Neural progenitor cell (in vitro differentiated cells): ENCODE results near the gene COMMD10. TPM values are rescaled to one million over a fixed set of nuclear protein-coding genes. Genes with fewer than 3 reads are reported as not detected.

ENCODE experiments used
- DNase-seq: peaks from one replicate; pipeline ENCODE4 v3.0.0-alpha.2; 2016; ENCODE audit warnings: low spot score
- H2AFZ ChIP-seq: fragments of 200-600 bp; sonication (generic); replicated peaks from 2 replicates; pipeline ENCODE4 v1.6.1; 2016; ENCODE audit warnings: antibody characterized with exemption
- H3F3A ChIP-seq: fragments of 200-600 bp; sonication (generic); 2 replicates; pipeline ENCODE4 v1.6.1; 2016; ENCODE audit warnings: antibody characterized with exemption, low read depth
- H3K27ac ChIP-seq: fragments of 200-600 bp; sonication (generic); 2 replicates; pipeline ENCODE4 v1.5.1; 2016; ENCODE audit warnings: mild to moderate bottlenecking
- H3K27me3 ChIP-seq: fragments of 200-600 bp; sonication (generic); 2 replicates; pipeline ENCODE4 v1.6.1; 2016; ENCODE audit warnings: mild to moderate bottlenecking, moderate library complexity
- H3K36me3 ChIP-seq: fragments of 200-600 bp; sonication (generic); 2 replicates; pipeline ENCODE4 v1.5.1; 2016
- H3K4me1 ChIP-seq: fragments of 200-600 bp; sonication (generic); 2 replicates; pipeline ENCODE4 v1.6.1; 2016; ENCODE audit warnings: mixed run types
- H3K4me2 ChIP-seq: fragments of 200-600 bp; sonication (generic); 2 replicates; pipeline ENCODE4 v1.6.1; 2016
- H3K4me3 ChIP-seq: fragments of 200-600 bp; sonication (generic); 2 replicates; pipeline ENCODE4 v1.5.1; 2016
- H3K79me2 ChIP-seq: fragments of 200-600 bp; sonication (generic); 2 replicates; pipeline ENCODE4 v1.6.1; 2016; ENCODE audit warnings: low read depth
- H3K9ac ChIP-seq: fragments of 200-600 bp; sonication (generic); 2 replicates; pipeline ENCODE4 v1.6.1; 2016
- H3K9me3 ChIP-seq: fragments of 200-600 bp; sonication (generic); 2 replicates; pipeline ENCODE4 v1.5.1; 2016; ENCODE audit warnings: low read depth
- H4K20me1 ChIP-seq: fragments of 200-600 bp; sonication (generic); 2 replicates; pipeline ENCODE4 v1.6.1; 2016; ENCODE audit warnings: low read depth
- H3K27ac Mint-ChIP-seq: 3 replicates; pipeline ENCODE4 v1.8.0; 2021; ENCODE audit warnings: mixed read lengths
- H3K27me3 Mint-ChIP-seq: 2 replicates; pipeline ENCODE4 v1.8.0; 2022; ENCODE audit warnings: low read depth, mild to moderate bottlenecking, inconsistent platforms, moderate library complexity, mixed read lengths; ENCODE audit not compliant: insufficient read depth
- H3K36me3 Mint-ChIP-seq: 3 replicates; pipeline ENCODE4 v1.8.0; 2021; ENCODE audit warnings: mixed read lengths
- H3K4me1 Mint-ChIP-seq: 3 replicates; pipeline ENCODE4 v1.8.0; 2021; ENCODE audit warnings: mixed read lengths
- H3K4me3 Mint-ChIP-seq: 3 replicates; pipeline ENCODE4 v1.8.0; 2021; ENCODE audit warnings: mild to moderate bottlenecking, moderate library complexity, mixed read lengths
- H3K9me3 Mint-ChIP-seq: 3 replicates; pipeline ENCODE4 v1.8.0; 2020; ENCODE audit warnings: mixed read lengths
- EZH2 ChIP-seq: fragments of 200-600 bp; sonication (generic); IDR thresholded peaks from 2 replicates; pipeline ENCODE4 v1.6.1; 2017; ENCODE audit warnings: antibody characterized with exemption, mild to moderate bottlenecking, moderate library complexity
- EZH2phosphoT487 ChIP-seq: fragments of 200-600 bp; sonication (generic); IDR thresholded peaks from 2 replicates; pipeline ENCODE4 v1.6.1; 2017; ENCODE audit warnings: antibody characterized with exemption
- total RNA-seq: library from RNA; depleted of rRNA; stranded (reverse); fragments of >200 nt; gene quantifications from 2 replicates; pipeline ENCODE4 v1.2.3, GENCODE V29; 2015; ENCODE audit warnings: low replicate concordance
- TF ChIP-seq, protein P1 (sequence below): fragments of 200-600 bp; sonication (generic); IDR thresholded peaks from 2 replicates; pipeline ENCODE4 v1.5.1; 2017; ENCODE audit warnings: antibody characterized with exemption, mild to moderate bottlenecking

Gene COMMD10
- total RNA-seq, 1 donor from 2014 or later, result 77.0 TPM

DNA sequence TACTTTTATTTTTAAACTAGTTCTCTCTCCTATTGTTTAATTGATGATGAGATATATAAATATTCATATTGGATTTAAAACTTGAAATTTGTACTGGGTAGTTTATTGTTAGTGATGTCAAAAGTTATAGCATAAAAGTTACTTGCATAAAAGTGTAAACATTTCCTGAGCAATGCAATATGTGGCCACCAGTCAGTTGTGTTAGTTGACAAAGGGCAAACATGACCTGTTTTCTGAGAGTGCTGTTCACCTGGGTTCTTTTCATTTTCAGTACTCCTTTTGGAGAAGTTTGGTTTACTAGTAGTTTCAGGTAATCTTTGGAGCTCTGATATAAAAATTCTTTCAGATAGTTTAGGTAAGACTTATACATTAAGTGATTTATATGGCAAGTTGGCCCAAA is 69.4 kb downstream of the COMMD10 start:
- Histone ChIP-seq H4K20me1 (no peaks in the 10 kb centered on the region), H3K27ac (no peak overlapping the region), H3K4me3 (no peak overlapping the region), H3K4me2 (no peak overlapping the region), H3K4me1 (no peaks in the 10 kb centered on the region), H3K36me3 (no peaks in the 10 kb centered on the region), H3K9me3 (no peaks in the 10 kb centered on the region), H3K9ac (no peak overlapping the region), H3K79me2 (no peaks in the 10 kb centered on the region), H2AFZ (no peak overlapping the region), H3K27me3 (no peaks in the 10 kb centered on the region), H3F3A (no peaks in the 10 kb centered on the region)
- H3K4me3 Mint-ChIP-seq, result no peak overlapping the region
- H3K36me3 Mint-ChIP-seq, result peaks cover 2% of the 10 kb centered on the region
- no peak for DNase-seq
- no peaks in the 10 kb centered on the region for H3K27me3 Mint-ChIP-seq
- H3K4me1 Mint-ChIP-seq, result no peaks in the 10 kb centered on the region
- H3K9me3 Mint-ChIP-seq, result peaks cover 2% of the 10 kb centered on the region
- TF ChIP-seq, protein P1, sequence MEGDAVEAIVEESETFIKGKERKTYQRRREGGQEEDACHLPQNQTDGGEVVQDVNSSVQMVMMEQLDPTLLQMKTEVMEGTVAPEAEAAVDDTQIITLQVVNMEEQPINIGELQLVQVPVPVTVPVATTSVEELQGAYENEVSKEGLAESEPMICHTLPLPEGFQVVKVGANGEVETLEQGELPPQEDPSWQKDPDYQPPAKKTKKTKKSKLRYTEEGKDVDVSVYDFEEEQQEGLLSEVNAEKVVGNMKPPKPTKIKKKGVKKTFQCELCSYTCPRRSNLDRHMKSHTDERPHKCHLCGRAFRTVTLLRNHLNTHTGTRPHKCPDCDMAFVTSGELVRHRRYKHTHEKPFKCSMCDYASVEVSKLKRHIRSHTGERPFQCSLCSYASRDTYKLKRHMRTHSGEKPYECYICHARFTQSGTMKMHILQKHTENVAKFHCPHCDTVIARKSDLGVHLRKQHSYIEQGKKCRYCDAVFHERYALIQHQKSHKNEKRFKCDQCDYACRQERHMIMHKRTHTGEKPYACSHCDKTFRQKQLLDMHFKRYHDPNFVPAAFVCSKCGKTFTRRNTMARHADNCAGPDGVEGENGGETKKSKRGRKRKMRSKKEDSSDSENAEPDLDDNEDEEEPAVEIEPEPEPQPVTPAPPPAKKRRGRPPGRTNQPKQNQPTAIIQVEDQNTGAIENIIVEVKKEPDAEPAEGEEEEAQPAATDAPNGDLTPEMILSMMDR, result no peak
- no peak for TF ChIP-seq EZH2phosphoT487
- no peak for TF ChIP-seq EZH2
- H3K27ac Mint-ChIP-seq, result no peak overlapping the region

DNA sequence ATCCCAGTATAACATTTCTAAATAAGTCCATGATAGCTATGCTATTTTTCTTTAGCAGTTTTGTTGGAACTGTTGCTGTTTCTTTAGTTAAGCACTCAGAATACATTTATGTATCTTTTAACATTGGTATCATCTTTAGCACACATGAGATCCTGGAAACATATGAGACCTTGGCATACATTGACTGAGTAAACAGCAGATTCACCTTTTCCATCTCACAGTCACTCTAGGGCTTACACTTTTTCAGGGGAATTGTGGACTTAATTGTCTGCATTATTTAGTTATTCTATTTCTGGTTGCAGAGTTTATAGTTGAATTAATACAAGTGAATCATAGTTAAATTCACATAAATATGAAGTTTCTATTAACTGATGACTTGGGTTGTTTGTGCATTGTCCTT is 70.1 kb downstream of the COMMD10 start:
- Histone ChIP-seq H3K9ac (no peak overlapping the region), H3F3A (no peaks in the 10 kb centered on the region), H2AFZ (no peak overlapping the region), H3K9me3 (no peaks in the 10 kb centered on the region), H3K27ac (no peak overlapping the region), H3K4me2 (no peak overlapping the region), H3K27me3 (no peaks in the 10 kb centered on the region), H3K4me3 (no peak overlapping the region), H3K79me2 (no peaks in the 10 kb centered on the region), H4K20me1 (no peaks in the 10 kb centered on the region), H3K36me3 (no peaks in the 10 kb centered on the region), H3K4me1 (no peaks in the 10 kb centered on the region)
- Mint-ChIP-seq H3K27me3 (no peaks in the 10 kb centered on the region), H3K27ac (no peak overlapping the region), H3K4me3 (no peak overlapping the region), H3K4me1 (no peaks in the 10 kb centered on the region), H3K9me3 (peaks cover 2% of the 10 kb centered on the region), H3K36me3 (peaks cover 2% of the 10 kb centered on the region)
- no peak for DNase-seq
- TF ChIP-seq, protein P1, result no peak
- TF ChIP-seq EZH2, result no peak
- TF ChIP-seq EZH2phosphoT487, result no peak

DNA sequence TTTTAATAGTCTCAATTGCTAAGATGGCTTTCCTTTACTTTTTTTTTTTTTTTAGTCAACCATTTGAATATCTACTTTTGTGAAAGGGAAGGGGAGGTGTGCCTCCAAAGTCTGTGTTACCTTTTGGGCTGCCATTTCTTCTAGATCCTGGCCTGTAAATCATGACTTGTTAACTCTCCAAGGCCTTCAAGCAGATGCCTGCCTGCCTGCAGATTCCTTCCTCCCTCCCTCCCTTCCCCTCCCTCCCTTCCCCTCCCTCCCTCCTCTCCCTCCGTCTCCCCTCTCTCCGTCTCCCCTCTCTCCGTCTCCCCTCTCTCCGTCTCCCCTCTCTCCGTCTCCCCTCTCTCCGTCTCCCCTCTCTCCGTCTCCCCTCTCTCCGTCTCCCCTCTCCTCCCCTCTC is 73.1 kb downstream of the COMMD10 start:
- Mint-ChIP-seq H3K36me3 (no peaks in the 10 kb centered on the region), H3K27me3 (no peaks in the 10 kb centered on the region), H3K27ac (no peak overlapping the region), H3K4me3 (no peak overlapping the region), H3K4me1 (no peaks in the 10 kb centered on the region), H3K9me3 (no peaks in the 10 kb centered on the region)
- no peak for DNase-seq
- Histone ChIP-seq H3K27ac (no peak overlapping the region), H2AFZ (no peak overlapping the region), H3K79me2 (no peaks in the 10 kb centered on the region), H3K4me3 (no peak overlapping the region), H4K20me1 (no peaks in the 10 kb centered on the region), H3K4me1 (no peaks in the 10 kb centered on the region), H3K4me2 (no peak overlapping the region), H3K9me3 (no peaks in the 10 kb centered on the region), H3F3A (no peaks in the 10 kb centered on the region), H3K36me3 (no peaks in the 10 kb centered on the region), H3K27me3 (no peaks in the 10 kb centered on the region), H3K9ac (no peak overlapping the region)
- TF ChIP-seq, protein P1, result no peak
- TF ChIP-seq EZH2 (no peak), EZH2phosphoT487 (no peak)

DNA sequence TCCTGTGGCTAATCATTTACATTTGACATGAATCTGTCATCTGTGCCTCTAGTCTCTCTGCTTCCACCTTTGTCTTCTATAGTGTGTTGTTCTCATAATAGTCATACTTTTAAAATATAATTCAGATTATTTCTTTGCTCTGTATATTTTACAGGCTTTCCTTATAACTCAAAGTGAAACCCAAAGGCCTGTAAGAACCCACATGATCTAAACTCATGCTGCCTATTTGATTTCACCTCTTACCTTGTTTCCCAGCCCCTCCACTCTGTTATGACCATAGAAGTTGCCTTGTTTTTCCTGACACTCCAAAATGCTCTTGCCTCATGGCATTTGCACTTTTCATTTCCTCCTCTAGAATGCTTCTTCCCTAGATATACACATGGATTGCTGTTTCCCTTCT is 74.2 kb downstream of the COMMD10 start:
- no peak for TF ChIP-seq EZH2
- TF ChIP-seq, protein P1, result no peak
- TF ChIP-seq EZH2phosphoT487, result no peak
- H3K4me3 ChIP-seq, result no peak overlapping the region

More for the DNA sequence above, 74.2 kb downstream of the COMMD10 start:
- Mint-ChIP-seq H3K4me1 (no peaks in the 10 kb centered on the region), H3K36me3 (no peaks in the 10 kb centered on the region), H3K27ac (no peak overlapping the region), H3K9me3 (no peaks in the 10 kb centered on the region), H3K4me3 (no peak overlapping the region), H3K27me3 (no peaks in the 10 kb centered on the region)
- H3K27ac ChIP-seq, result no peak overlapping the region
- no peaks in the 10 kb centered on the region for H3K9me3 ChIP-seq
- no peak overlapping the region for H3K4me2 ChIP-seq
- no peaks in the 10 kb centered on the region for H3K36me3 ChIP-seq
- H3F3A ChIP-seq, result no peaks in the 10 kb centered on the region
- no peaks in the 10 kb centered on the region for H4K20me1 ChIP-seq
- H3K79me2 ChIP-seq, result no peaks in the 10 kb centered on the region
- no peak for DNase-seq
- H3K27me3 ChIP-seq, result no peaks in the 10 kb centered on the region
- H2AFZ ChIP-seq, result no peak overlapping the region
- no peaks in the 10 kb centered on the region for H3K4me1 ChIP-seq
- H3K9ac ChIP-seq, result no peak overlapping the region
